GM23248 (cell line): Measurements from ENCODE around the gene COPG1.

Experiments
- EZH2 ChIP-seq: fragments of 200-600 bp; sonication (generic); IDR thresholded peaks from 2 replicates; pipeline ENCODE4 v1.6.1; 2018; ENCODE audit warnings: antibody characterized with exemption, mild to moderate bottlenecking; ENCODE audit not compliant: insufficient read depth, poor library complexity, severe bottlenecking
- EZH2phosphoT487 ChIP-seq: fragments of 200-600 bp; sonication (generic); IDR thresholded peaks from 2 replicates; pipeline ENCODE4 v1.6.1; 2018; ENCODE audit warnings: antibody characterized with exemption, moderate library complexity, mild to moderate bottlenecking, low read depth; ENCODE audit not compliant: insufficient read depth

DNA sequence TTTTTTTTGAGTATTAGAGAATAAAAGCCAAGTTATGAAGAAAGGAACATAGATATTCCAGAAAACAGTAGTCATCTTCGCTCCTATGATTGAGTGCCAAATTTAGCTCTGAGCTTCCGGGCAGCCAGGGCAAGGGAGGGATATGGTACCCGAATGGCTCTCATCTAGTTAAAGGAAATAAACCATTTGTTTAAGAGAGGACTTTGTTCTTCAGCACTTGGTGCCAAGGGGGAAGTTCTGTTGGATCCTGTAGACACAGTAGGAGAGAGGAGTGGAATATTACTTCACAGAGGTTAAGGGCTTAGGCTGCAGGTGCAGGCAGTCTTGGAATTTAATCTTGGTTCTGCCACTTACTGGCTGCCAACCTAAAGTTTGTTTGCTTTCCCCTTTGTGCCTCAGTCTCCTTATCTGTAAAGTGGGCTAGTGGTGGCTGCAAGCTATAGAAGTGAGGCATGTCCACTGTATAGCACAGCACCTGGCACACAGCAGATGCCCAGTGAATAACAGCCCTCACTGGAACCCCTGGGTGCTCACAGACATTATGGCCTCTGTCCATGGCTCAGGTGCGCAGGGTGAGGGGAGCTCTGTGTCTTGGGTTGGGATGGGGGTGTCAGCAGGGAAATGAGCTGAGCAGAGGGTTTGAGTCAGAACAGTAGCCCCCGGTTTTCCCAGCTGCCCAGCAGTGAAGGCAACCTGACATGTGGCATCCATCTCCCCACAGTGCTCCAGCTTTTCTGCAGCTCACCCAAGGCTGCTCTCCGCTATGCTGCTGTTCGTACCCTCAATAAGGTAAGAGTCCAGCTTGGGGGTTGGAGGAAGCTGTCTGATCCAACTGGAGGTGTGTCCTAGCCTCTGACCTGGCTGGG lies 10.4 kb downstream of the COPG1 start:
- TF ChIP-seq EZH2 (no peak), EZH2phosphoT487 (no peak)
